Measurements from ENCODE around the gene EDA. TPM values are rescaled to one million over a fixed set of nuclear protein-coding genes. Genes with fewer than 3 reads are reported as not detected.

Gene EDA
- total and polyA plus RNA-seq, 2 donors (not counting 1 experiment from before 2014, with no cell fraction given), result 0.04 to 1.2 TPM

- H4K20me1 ChIP-seq (ENCODE audit: control insufficient read depth, insufficient read depth, low read length, poor library complexity, severe bottlenecking), result no peaks in the 10 kb centered on the region
- no CpG with 5 or more reads among the region's 1 CpG for WGBS (ENCODE audit: insufficient coverage)
- H3K4me2 ChIP-seq (replicated peaks; ENCODE audit: low read depth, low read length, poor library complexity, severe bottlenecking), result no peak overlapping the region
- intact Hi-C loops (cut with micrococcal nuclease), result no loop called here
- H3K27me3 Mint-ChIP-seq, result no peaks in the 10 kb centered on the region
- H3K27ac Mint-ChIP-seq, result no peak overlapping the region
- H2AFZ ChIP-seq (ENCODE audit: insufficient read depth, low read depth, low read length, poor library complexity, severe bottlenecking), result no peak overlapping the region
- H3K4me3 ChIP-seq (ENCODE audit: control extremely low read depth in 1 of 5, extremely low read depth in 1 of 5, insufficient read depth in 1 of 5, low read depth in 2 of 5, low read length in 4 of 5), result no peak overlapping the region
- H3K9me3 Mint-ChIP-seq (ENCODE audit: insufficient read depth), result no peaks in the 10 kb centered on the region
- no peaks in the 10 kb centered on the region for H3K36me3 ChIP-seq (replicated peaks in 1 of 2; ENCODE audit: control extremely low read depth in 1 of 2, control insufficient read depth in 1 of 2, extremely low read depth in 1 of 2, insufficient read depth in 2 of 2, low read length in 1 of 2)
- H3K27me3 ChIP-seq (replicated peaks in 1 of 4; ENCODE audit: control extremely low read depth in 1 of 4, control insufficient read depth in 3 of 4, insufficient read depth in 4 of 4, low read length in 3 of 4), result no peaks in the 10 kb centered on the region
- ATAC-seq (ENCODE audit: low read depth) (no peak), DNase-seq (no peak)
- no peak overlapping the region for H3K4me3 Mint-ChIP-seq
- CTCF ChIA-PET, result no interaction called here
- no peaks in the 10 kb centered on the region for H3K4me1 ChIP-seq (ENCODE audit: control insufficient read depth in 2 of 2, insufficient read depth in 2 of 2, low read length in 2 of 2)
- H3K9ac ChIP-seq (ENCODE audit: low read length), result no peak overlapping the region
- no peak overlapping the region for H3K27ac ChIP-seq (ENCODE audit: low read length in 2 of 2)
- no peaks in the 10 kb centered on the region for H3K79me2 ChIP-seq (ENCODE audit: control insufficient read depth, insufficient read depth, low read length)
- POLR2A ChIA-PET, result no interaction called here
- no peaks in the 10 kb centered on the region for H3K4me1 Mint-ChIP-seq
- H3K9me3 ChIP-seq (ENCODE audit: control extremely low read depth in 1 of 3, control insufficient read depth in 2 of 3, insufficient read depth in 1 of 3, low read length in 2 of 3), result peaks cover 0 to 2% (median 0%) of the 10 kb centered on the region in 3 donors
- TF ChIP-seq EZH2 (IDR thresholded peaks at IDR 0.05; ENCODE audit: borderline replicate concordance, insufficient read depth, low read depth, low read length, poor library complexity, severe bottlenecking), result no peak
- TF ChIP-seq, protein P1, sequence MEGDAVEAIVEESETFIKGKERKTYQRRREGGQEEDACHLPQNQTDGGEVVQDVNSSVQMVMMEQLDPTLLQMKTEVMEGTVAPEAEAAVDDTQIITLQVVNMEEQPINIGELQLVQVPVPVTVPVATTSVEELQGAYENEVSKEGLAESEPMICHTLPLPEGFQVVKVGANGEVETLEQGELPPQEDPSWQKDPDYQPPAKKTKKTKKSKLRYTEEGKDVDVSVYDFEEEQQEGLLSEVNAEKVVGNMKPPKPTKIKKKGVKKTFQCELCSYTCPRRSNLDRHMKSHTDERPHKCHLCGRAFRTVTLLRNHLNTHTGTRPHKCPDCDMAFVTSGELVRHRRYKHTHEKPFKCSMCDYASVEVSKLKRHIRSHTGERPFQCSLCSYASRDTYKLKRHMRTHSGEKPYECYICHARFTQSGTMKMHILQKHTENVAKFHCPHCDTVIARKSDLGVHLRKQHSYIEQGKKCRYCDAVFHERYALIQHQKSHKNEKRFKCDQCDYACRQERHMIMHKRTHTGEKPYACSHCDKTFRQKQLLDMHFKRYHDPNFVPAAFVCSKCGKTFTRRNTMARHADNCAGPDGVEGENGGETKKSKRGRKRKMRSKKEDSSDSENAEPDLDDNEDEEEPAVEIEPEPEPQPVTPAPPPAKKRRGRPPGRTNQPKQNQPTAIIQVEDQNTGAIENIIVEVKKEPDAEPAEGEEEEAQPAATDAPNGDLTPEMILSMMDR (IDR thresholded peaks at IDR 0.05), result no peak
These were observed 10.2 kb downstream of the EDA start for GRCh38 chrX:69626129-69626528.

- no peak for DNase-seq
- no peaks in the 10 kb centered on the region for H3K4me1 ChIP-seq (ENCODE audit: control insufficient read depth in 2 of 2, insufficient read depth in 2 of 2, low read length in 2 of 2)
- no peaks in the 10 kb centered on the region for H3K27me3 ChIP-seq (replicated peaks in 1 of 4; ENCODE audit: control extremely low read depth in 1 of 4, control insufficient read depth in 3 of 4, insufficient read depth in 4 of 4, low read length in 3 of 4)
- Mint-ChIP-seq H3K9me3 (ENCODE audit: insufficient read depth) (no peaks in the 10 kb centered on the region), H3K4me1 (no peaks in the 10 kb centered on the region), H3K27me3 (no peaks in the 10 kb centered on the region), H3K27ac (no peak overlapping the region), H3K4me3 (no peak overlapping the region)
- no peaks in the 10 kb centered on the region for H3K79me2 ChIP-seq (ENCODE audit: control insufficient read depth, insufficient read depth, low read length)
- no CpG with 5 or more reads among the region's 2 CpGs for WGBS (ENCODE audit: insufficient coverage)
- ChIA-PET CTCF (no interaction called here), POLR2A (no interaction called here)
- no peaks in the 10 kb centered on the region for H3K36me3 ChIP-seq (replicated peaks in 1 of 2; ENCODE audit: control extremely low read depth in 1 of 2, control insufficient read depth in 1 of 2, extremely low read depth in 1 of 2, insufficient read depth in 2 of 2, low read length in 1 of 2)
- no peak overlapping the region for H3K27ac ChIP-seq (ENCODE audit: low read length in 2 of 2)
- H2AFZ ChIP-seq (ENCODE audit: insufficient read depth, low read depth, low read length, poor library complexity, severe bottlenecking), result no peak overlapping the region
- peaks cover 0 to 2% (median 0%) of the 10 kb centered on the region in 3 donors for H3K9me3 ChIP-seq (ENCODE audit: control extremely low read depth in 1 of 3, control insufficient read depth in 2 of 3, insufficient read depth in 1 of 3, low read length in 2 of 3)
- ATAC-seq (ENCODE audit: low read depth), result no peak
- no peak overlapping the region for H3K4me2 ChIP-seq (replicated peaks; ENCODE audit: low read depth, low read length, poor library complexity, severe bottlenecking)
- intact Hi-C loops (cut with micrococcal nuclease), result no loop called here
- no peaks in the 10 kb centered on the region for H4K20me1 ChIP-seq (ENCODE audit: control insufficient read depth, insufficient read depth, low read length, poor library complexity, severe bottlenecking)
- no peak overlapping the region for H3K9ac ChIP-seq (ENCODE audit: low read length)
- TF ChIP-seq EZH2 (IDR thresholded peaks at IDR 0.05; ENCODE audit: borderline replicate concordance, insufficient read depth, low read depth, low read length, poor library complexity, severe bottlenecking), result no peak
- TF ChIP-seq, protein P1 (IDR thresholded peaks at IDR 0.05), result no peak
- no peak overlapping the region for H3K4me3 ChIP-seq (ENCODE audit: control extremely low read depth in 1 of 5, extremely low read depth in 1 of 5, insufficient read depth in 1 of 5, low read depth in 2 of 5, low read length in 4 of 5)
These were observed 11.8 kb downstream of the EDA start for GRCh38 chrX:69627744-69628143.
